ENCODE measurements around the gene SLC22A2. TPM values are rescaled to one million over a fixed set of nuclear protein-coding genes. Genes with fewer than 3 reads are reported as not detected.
"Not testable (repeated sequence)": the region's sequence is repeated elsewhere in the genome, so short reads cannot be mapped to it uniquely, and the experiment has no call there.

SLC22A2 gene
- 0.40 TPM for polyA plus RNA-seq (2013, experiment 1 of 2)
- 0.95 TPM for polyA plus RNA-seq (2013, experiment 2 of 2)

DNA sequence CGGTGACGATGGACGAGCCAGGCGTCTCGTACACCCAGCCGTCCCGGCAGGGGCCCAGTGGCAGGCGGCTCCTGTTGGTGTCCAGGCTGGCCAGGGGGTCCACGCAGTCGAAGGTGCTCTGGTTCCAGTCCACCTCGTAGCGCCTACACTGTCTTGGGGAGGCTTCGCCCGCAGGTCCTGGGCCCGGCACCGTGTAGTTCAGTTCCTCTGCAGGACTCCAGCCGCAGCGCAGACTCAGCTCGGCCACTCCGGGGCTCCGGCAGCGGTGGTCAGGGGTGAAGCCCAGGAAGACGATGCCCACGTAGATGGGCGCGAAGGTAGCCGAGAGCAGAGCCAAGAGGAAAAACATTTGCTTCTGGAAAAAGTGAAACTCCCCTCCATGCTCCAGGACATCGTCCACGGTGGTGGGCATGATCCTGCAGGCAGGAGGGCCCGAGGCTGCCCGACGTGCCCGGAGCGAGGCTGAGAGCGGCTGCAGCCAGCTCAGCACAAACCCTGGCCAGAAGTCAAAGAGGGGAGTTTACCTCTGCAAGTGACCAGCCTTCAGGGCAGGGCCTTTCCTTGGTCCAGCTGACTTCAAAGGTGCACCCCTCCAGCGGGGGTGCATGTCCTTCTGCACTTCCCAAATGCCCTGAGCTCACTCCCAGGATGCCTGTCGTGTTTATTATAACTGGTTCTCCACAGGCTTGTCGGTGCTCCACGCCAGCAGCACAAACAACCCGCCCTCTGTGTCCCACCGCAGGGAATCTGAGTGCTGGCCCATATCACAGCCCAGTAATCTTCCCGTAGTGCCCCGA, at the start of gene SLC22A2:
Gene SLC22A2, minus strand, starts transcription at position 476 of the 797 bp plus-strand sequence. Its CDS starts 64 bp downstream, at position 412.
- WGBS = 92% methylated on average over 43 of the region's 43 CpGs
- no peak within 1 kb of the TSS for H3K9ac ChIP-seq (ENCODE audit: low read depth, low read length)

DNA sequence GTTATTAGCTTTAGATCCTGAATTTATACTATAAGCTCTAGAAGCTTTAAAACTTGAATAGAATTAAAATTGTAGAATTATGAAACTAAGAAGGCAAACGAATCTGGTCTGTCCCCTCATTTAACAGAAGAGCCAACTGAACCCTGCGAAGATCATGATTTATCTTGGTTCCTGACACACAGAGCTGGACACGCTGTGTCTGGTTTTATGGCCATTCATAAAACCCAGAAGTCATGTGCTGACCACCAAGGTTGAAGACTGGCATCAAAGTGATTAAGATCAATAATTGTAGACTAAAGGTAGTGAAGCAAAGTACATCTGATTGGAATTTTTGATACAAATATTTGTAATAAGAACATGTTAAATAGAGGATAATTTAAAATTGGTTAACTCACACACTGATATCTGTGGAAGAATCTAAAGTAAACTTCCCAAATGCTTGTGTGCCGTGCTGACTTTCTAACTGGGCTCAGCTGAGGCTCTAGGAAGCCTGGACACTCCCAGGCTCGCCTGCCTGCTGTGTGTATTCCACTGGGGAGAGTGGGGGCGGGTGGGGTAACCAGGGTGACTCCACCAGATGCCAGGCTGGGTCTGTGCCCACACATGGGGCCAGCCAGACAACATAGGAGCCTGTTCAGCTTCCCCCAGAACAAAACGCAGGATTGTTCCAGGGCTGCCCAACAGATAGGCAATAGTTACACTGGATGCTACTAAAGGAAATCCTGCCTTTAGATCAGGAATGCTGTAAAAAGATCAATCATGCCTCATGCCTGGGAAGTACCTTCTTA, 47.5 kb upstream of the SLC22A2 start:
- Histone ChIP-seq H3K27me3 (ENCODE audit: insufficient read depth, low read length) (no peaks in the 10 kb centered on the region), H3K9ac (ENCODE audit: low read depth, low read length) (no peak overlapping the region), H3K4me3 (ENCODE audit: low read length) (no peak overlapping the region), H3K9me3 (ENCODE audit: insufficient read depth, low read depth, low read length) (peaks cover 17% of the 10 kb centered on the region; the same call in 1 of the 2 replicates), H3K27ac (ENCODE audit: low read depth, low read length) (no peak overlapping the region), H3K4me1 (ENCODE audit: insufficient read depth, low read length) (no peaks in the 10 kb centered on the region), H3K36me3 (ENCODE audit: insufficient read depth, low read length) (no peaks in the 10 kb centered on the region)
- WGBS = 86% methylated on average over 7 of the region's 7 CpGs

More for the DNA sequence above, at the start of gene SLC22A2:
- H3K27me3 ChIP-seq (ENCODE audit: insufficient read depth, low read length) = no peaks in the 10 kb centered on the region
- no peak within 1 kb of the TSS for H3K27ac ChIP-seq (ENCODE audit: low read depth, low read length)
- peaks cover 20% of the 10 kb centered on the region for H3K4me1 ChIP-seq (ENCODE audit: insufficient read depth, low read length)
- H3K36me3 ChIP-seq (ENCODE audit: insufficient read depth, low read length) = no peaks in the 10 kb centered on the region
- no peaks in the 10 kb centered on the region for H3K9me3 ChIP-seq (ENCODE audit: insufficient read depth, low read depth, low read length)
- H3K4me3 ChIP-seq (ENCODE audit: low read length) = no peak within 1 kb of the TSS

GRCh38 chr6:160303806-160304205, 45.2 kb upstream of the SLC22A2 start:
- Histone ChIP-seq H3K27me3 (ENCODE audit: insufficient read depth, low read length) (no peaks in the 10 kb centered on the region), H3K4me3 (ENCODE audit: low read length) (no peak overlapping the region), H3K9me3 (ENCODE audit: insufficient read depth, low read depth, low read length) (peaks cover under 1% of the 10 kb centered on the region; the same call in 1 of the 2 replicates), H3K4me1 (ENCODE audit: insufficient read depth, low read length) (peaks cover 4% of the 10 kb centered on the region), H3K27ac (ENCODE audit: low read depth, low read length) (no peak overlapping the region), H3K36me3 (ENCODE audit: insufficient read depth, low read length) (no peaks in the 10 kb centered on the region), H3K9ac (ENCODE audit: low read depth, low read length) (no peak overlapping the region)
- 79% methylated on average over 2 of the region's 2 CpGs for WGBS

DNA sequence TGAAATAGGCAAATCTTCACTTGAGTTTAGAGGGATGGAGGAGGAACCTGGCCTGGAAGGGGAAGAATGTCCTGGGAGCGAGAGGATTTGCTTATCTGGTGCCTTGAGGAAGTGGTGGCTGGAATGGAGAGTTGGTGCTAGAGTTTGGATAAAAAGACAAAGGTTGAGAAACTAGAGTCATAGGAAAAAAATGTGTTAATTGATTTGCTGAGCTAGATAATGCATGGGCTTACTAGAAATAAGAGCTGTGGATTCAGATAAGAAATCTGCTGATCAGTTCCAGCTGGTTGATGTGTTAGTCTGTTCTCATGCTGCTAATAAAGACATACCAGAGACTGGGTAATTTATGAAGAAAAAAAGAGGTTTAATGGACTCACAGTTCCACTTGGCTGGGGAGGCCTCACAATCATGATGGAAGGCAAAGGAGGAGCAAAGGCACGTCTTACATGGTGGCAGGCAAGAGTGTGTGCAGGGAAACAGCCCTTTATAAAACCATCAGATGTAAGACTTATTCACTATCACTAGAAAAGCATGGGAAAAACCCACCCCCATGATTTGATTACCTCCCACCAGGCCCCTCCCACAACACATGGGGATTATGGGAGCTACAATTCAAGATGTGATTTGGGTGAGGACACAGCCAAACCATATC, 43.9 kb upstream of the SLC22A2 start:
- H3K4me3 ChIP-seq (ENCODE audit: low read length); H3K36me3 ChIP-seq (ENCODE audit: insufficient read depth, low read length); H3K27me3 ChIP-seq (ENCODE audit: insufficient read depth, low read length); H3K4me1 ChIP-seq (ENCODE audit: insufficient read depth, low read length); H3K9ac ChIP-seq (ENCODE audit: low read depth, low read length); H3K9me3 ChIP-seq (ENCODE audit: insufficient read depth, low read depth, low read length); H3K27ac ChIP-seq (ENCODE audit: low read depth, low read length): not testable (repeated sequence)
- 91% methylated on average over 2 of the region's 2 CpGs for WGBS

GRCh38 chr6:160301339-160301738, 42.7 kb upstream of the SLC22A2 start:
- Histone ChIP-seq H3K36me3 (ENCODE audit: insufficient read depth, low read length) (no peaks in the 10 kb centered on the region), H3K27me3 (ENCODE audit: insufficient read depth, low read length) (no peaks in the 10 kb centered on the region), H3K4me3 (ENCODE audit: low read length) (no peak overlapping the region), H3K4me1 (ENCODE audit: insufficient read depth, low read length) (peaks cover 4% of the 10 kb centered on the region), H3K27ac (ENCODE audit: low read depth, low read length) (no peak overlapping the region), H3K9me3 (ENCODE audit: insufficient read depth, low read depth, low read length) (no peaks in the 10 kb centered on the region), H3K9ac (ENCODE audit: low read depth, low read length) (no peak overlapping the region)
- WGBS = 94% methylated on average over 4 of the region's 4 CpGs

DNA sequence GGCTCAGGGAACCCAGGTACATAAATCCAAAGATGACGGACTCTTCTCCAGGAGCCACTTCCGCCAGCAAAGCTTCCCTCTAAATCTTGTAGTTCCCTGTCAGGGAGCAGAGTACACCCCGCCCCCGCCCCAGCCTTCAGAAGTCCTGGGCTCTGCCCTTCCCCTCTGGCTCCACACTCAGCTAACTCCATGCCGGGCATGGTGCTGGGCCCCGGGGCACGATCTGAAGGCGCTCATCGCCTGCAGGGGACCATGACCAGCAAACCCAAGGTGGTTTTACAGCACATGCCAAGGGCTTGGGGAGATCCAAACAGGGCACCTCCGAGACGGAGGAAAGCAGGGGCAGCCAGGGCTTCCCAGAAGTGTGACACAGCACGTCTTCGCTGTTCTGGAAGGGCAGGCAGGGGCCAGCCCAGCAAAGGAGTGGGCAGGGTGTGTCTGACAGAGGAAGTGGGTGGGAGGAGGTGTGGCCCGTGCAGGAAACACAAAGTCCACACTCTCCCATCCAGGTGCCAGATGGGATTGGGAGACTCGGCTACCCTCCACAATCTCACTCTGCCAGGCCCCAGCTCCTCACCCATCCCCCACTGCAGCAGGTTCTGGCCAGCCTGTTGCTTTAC, 41.6 kb upstream of the SLC22A2 start:
- Histone ChIP-seq H3K27ac (ENCODE audit: low read depth, low read length) (no peak overlapping the region), H3K4me1 (ENCODE audit: insufficient read depth, low read length) (peaks cover 4% of the 10 kb centered on the region), H3K9me3 (ENCODE audit: insufficient read depth, low read depth, low read length) (no peaks in the 10 kb centered on the region), H3K4me3 (ENCODE audit: low read length) (no peak overlapping the region), H3K36me3 (ENCODE audit: insufficient read depth, low read length) (no peaks in the 10 kb centered on the region), H3K9ac (ENCODE audit: low read depth, low read length) (no peak overlapping the region), H3K27me3 (ENCODE audit: insufficient read depth, low read length) (no peaks in the 10 kb centered on the region)
- WGBS = 78% methylated on average over 15 of the region's 15 CpGs

- Histone ChIP-seq H3K36me3 (ENCODE audit: insufficient read depth, low read length) (no peaks in the 10 kb centered on the region), H3K27me3 (ENCODE audit: insufficient read depth, low read length) (no peaks in the 10 kb centered on the region), H3K4me3 (ENCODE audit: low read length) (no peak overlapping the region), H3K27ac (ENCODE audit: low read depth, low read length) (no peak overlapping the region), H3K4me1 (ENCODE audit: insufficient read depth, low read length) (peaks cover 4% of the 10 kb centered on the region), H3K9me3 (ENCODE audit: insufficient read depth, low read depth, low read length) (no peaks in the 10 kb centered on the region), H3K9ac (ENCODE audit: low read depth, low read length) (no peak overlapping the region)
- WGBS = 95% methylated on average over 11 of the region's 11 CpGs
These were observed 40.9 kb upstream of the SLC22A2 start for GRCh38 chr6:160299559-160299958.

DNA sequence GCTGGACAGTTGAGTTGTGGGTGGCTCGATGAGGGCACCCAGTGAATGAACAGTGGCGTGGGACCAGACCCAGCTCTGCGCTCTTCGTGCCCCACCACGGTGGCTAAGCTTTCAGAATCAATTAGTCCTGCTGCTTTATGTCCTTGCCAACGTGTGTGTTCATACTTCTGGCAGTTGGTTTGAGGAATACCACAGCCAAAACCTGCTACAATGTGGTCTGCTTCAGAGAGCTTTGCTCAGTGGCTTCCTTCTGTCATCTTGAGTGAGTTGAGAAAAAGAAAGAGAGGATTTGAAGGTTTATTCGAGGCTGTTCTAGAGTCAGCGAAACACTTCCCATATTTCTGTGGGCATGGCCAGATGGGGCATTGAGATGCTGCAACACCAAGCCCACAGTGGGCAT, 39.5 kb upstream of the SLC22A2 start:
- H3K27me3 ChIP-seq (ENCODE audit: insufficient read depth, low read length) = no peaks in the 10 kb centered on the region
- no peak overlapping the region for H3K27ac ChIP-seq (ENCODE audit: low read depth, low read length)
- no peaks in the 10 kb centered on the region for H3K9me3 ChIP-seq (ENCODE audit: insufficient read depth, low read depth, low read length)
- WGBS = 92% methylated on average over 8 of the region's 8 CpGs
- peaks cover 4% of the 10 kb centered on the region for H3K4me1 ChIP-seq (ENCODE audit: insufficient read depth, low read length)
- no peak overlapping the region for H3K4me3 ChIP-seq (ENCODE audit: low read length)
- H3K36me3 ChIP-seq (ENCODE audit: insufficient read depth, low read length) = no peaks in the 10 kb centered on the region
- no peak overlapping the region for H3K9ac ChIP-seq (ENCODE audit: low read depth, low read length)

GRCh38 chr6:160297310-160297709, 38.7 kb upstream of the SLC22A2 start:
- Histone ChIP-seq H3K27me3 (ENCODE audit: insufficient read depth, low read length) (no peaks in the 10 kb centered on the region), H3K9ac (ENCODE audit: low read depth, low read length) (no peak overlapping the region), H3K4me1 (ENCODE audit: insufficient read depth, low read length) (peaks cover 4% of the 10 kb centered on the region), H3K4me3 (ENCODE audit: low read length) (no peak overlapping the region), H3K36me3 (ENCODE audit: insufficient read depth, low read length) (no peaks in the 10 kb centered on the region), H3K9me3 (ENCODE audit: insufficient read depth, low read depth, low read length) (peaks cover 3% of the 10 kb centered on the region; the same call in 1 of the 2 replicates), H3K27ac (ENCODE audit: low read depth, low read length) (no peak overlapping the region)
- 83% methylated on average over 6 of the region's 6 CpGs for WGBS

GRCh38 chr6:160293844-160294243, 35.2 kb upstream of the SLC22A2 start:
- no peaks in the 10 kb centered on the region for H3K27me3 ChIP-seq (ENCODE audit: insufficient read depth, low read length)
- no peaks in the 10 kb centered on the region for H3K36me3 ChIP-seq (ENCODE audit: insufficient read depth, low read length)
- H3K9me3 ChIP-seq (ENCODE audit: insufficient read depth, low read depth, low read length) = peaks cover 7% of the 10 kb centered on the region; the same call in 1 of the 2 replicates
- H3K4me3 ChIP-seq (ENCODE audit: low read length) = no peak overlapping the region
- 83% methylated on average over 8 of the region's 8 CpGs for WGBS
- H3K27ac ChIP-seq (ENCODE audit: low read depth, low read length) = no peak overlapping the region
- H3K4me1 ChIP-seq (ENCODE audit: insufficient read depth, low read length) = no peaks in the 10 kb centered on the region; the same call in 1 of the 2 replicates
- no peak overlapping the region for H3K9ac ChIP-seq (ENCODE audit: low read depth, low read length)
